Measurements from ENCODE around the gene KCTD16. TPM values are rescaled to one million over a fixed set of nuclear protein-coding genes. Genes with fewer than 3 reads are reported as not detected.

Gene KCTD16
- total RNA-seq, 1 experiment from 2014 or later: 0.08 TPM

DNA sequence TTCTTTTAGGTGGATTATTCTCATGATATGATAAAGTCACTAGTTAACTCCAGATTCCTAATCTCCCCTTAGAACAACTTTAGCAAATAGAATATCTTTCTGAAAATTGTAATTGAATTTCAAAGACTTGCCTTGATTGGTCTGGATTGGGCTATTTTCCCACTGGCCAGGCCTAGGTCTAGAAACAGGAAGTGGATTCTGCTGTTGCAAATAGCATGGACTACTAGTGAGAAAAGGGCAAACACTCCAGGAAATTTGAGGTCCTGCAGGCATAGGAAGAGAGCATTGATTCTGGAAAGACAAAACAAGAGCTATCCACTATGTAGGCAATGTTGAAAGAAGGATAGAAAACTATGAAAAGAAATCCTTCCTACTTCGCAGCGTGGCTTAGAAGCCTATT is 113.4 kb downstream of the KCTD16 start:
- DNase-seq (ENCODE audit: low read depth, low spot score): no peak
- Histone ChIP-seq H3K4me1 (ENCODE audit: control insufficient read depth, insufficient read depth, low read length) (no peaks in the 10 kb centered on the region), H3K36me3 (ENCODE audit: control insufficient read depth, insufficient read depth, low read length) (no peaks in the 10 kb centered on the region), H3K27me3 (ENCODE audit: control insufficient read depth, insufficient read depth, low read length) (no peaks in the 10 kb centered on the region), H3K9me3 (ENCODE audit: control insufficient read depth, insufficient read depth, low read depth, low read length) (no peaks in the 10 kb centered on the region), H3K4me3 (ENCODE audit: low read depth in 2 of 2, low read length in 2 of 2) (no peak overlapping the region), H3K27ac (ENCODE audit: low read length) (no peak overlapping the region)
- TF ChIP-seq, protein P1, sequence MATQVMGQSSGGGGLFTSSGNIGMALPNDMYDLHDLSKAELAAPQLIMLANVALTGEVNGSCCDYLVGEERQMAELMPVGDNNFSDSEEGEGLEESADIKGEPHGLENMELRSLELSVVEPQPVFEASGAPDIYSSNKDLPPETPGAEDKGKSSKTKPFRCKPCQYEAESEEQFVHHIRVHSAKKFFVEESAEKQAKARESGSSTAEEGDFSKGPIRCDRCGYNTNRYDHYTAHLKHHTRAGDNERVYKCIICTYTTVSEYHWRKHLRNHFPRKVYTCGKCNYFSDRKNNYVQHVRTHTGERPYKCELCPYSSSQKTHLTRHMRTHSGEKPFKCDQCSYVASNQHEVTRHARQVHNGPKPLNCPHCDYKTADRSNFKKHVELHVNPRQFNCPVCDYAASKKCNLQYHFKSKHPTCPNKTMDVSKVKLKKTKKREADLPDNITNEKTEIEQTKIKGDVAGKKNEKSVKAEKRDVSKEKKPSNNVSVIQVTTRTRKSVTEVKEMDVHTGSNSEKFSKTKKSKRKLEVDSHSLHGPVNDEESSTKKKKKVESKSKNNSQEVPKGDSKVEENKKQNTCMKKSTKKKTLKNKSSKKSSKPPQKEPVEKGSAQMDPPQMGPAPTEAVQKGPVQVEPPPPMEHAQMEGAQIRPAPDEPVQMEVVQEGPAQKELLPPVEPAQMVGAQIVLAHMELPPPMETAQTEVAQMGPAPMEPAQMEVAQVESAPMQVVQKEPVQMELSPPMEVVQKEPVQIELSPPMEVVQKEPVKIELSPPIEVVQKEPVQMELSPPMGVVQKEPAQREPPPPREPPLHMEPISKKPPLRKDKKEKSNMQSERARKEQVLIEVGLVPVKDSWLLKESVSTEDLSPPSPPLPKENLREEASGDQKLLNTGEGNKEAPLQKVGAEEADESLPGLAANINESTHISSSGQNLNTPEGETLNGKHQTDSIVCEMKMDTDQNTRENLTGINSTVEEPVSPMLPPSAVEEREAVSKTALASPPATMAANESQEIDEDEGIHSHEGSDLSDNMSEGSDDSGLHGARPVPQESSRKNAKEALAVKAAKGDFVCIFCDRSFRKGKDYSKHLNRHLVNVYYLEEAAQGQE (IDR thresholded peaks at IDR 0.05; ENCODE audit: insufficient read depth in 1 of 2, low read depth in 2 of 2, low read length in 1 of 2): no peak
- TF ChIP-seq SIN3A (IDR thresholded peaks at IDR 0.05; ENCODE audit: borderline replicate concordance, insufficient read depth, low read depth, low read length): no peak
- no TSS peak for BruUV-seq (replicated peaks)
- ChIA-PET CTCF (no interaction called here), POLR2A (no interaction called here)
- in situ Hi-C loops (cut with HindIII; ENCODE audit: low pct_unique_long_range_greater_than_20kb, low sequenced_read_pairs) (no loop called here), intact Hi-C loops (cut with micrococcal nuclease; ENCODE audit: unreplicated experiment) (no loop called here)
- no peak for ATAC-seq

DNA sequence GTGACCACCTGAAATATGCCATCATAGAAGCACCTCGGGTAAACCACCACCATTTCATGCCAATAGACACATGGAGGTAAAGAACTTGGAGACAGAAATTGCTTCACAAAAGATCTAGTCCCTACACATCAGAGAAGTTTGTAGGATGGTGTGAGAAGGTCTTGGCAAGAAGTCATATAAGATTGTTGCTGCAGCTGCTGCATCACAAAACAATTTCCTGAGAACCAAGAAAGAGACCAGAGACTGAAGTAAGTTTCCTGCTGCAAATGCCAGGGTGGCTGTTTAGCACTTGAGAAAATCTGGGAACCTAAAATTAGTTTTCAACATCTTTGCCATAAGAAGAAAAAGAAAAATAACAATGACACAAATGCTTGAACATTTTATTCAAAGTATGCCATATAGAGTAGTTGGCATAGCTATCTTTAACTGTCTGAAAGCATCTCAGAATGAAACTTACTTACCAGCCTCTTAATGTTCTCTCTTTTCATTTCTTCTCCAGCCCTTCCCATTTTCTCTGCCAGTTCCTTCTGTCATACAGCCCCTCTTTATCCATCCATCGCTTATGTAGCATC is 114.3 kb downstream of the KCTD16 start:
- in situ Hi-C loops (cut with HindIII; ENCODE audit: low pct_unique_long_range_greater_than_20kb, low sequenced_read_pairs) (no loop called here), intact Hi-C loops (cut with micrococcal nuclease; ENCODE audit: unreplicated experiment) (no loop called here)
- no peaks in the 10 kb centered on the region for H3K27me3 ChIP-seq (ENCODE audit: control insufficient read depth, insufficient read depth, low read length)
- ATAC-seq (no peak), DNase-seq (ENCODE audit: low read depth, low spot score) (no peak)
- TF ChIP-seq, protein P1 (IDR thresholded peaks at IDR 0.05; ENCODE audit: insufficient read depth in 1 of 2, low read depth in 2 of 2, low read length in 1 of 2): no peak
- TF ChIP-seq SIN3A (IDR thresholded peaks at IDR 0.05; ENCODE audit: borderline replicate concordance, insufficient read depth, low read depth, low read length) (no peak), POLR2AphosphoS5 (IDR thresholded peaks at IDR 0.05; ENCODE audit: low read depth, low read length) (no peak), TCF7L2 (IDR thresholded peaks at IDR 0.05; ENCODE audit: low read depth, low read length) (no peak)
- TF ChIP-seq, protein P2, sequence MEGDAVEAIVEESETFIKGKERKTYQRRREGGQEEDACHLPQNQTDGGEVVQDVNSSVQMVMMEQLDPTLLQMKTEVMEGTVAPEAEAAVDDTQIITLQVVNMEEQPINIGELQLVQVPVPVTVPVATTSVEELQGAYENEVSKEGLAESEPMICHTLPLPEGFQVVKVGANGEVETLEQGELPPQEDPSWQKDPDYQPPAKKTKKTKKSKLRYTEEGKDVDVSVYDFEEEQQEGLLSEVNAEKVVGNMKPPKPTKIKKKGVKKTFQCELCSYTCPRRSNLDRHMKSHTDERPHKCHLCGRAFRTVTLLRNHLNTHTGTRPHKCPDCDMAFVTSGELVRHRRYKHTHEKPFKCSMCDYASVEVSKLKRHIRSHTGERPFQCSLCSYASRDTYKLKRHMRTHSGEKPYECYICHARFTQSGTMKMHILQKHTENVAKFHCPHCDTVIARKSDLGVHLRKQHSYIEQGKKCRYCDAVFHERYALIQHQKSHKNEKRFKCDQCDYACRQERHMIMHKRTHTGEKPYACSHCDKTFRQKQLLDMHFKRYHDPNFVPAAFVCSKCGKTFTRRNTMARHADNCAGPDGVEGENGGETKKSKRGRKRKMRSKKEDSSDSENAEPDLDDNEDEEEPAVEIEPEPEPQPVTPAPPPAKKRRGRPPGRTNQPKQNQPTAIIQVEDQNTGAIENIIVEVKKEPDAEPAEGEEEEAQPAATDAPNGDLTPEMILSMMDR (IDR thresholded peaks at IDR 0.05): no peak
- H3K9me3 ChIP-seq (ENCODE audit: control insufficient read depth, insufficient read depth, low read depth, low read length): no peaks in the 10 kb centered on the region
- no peaks in the 10 kb centered on the region for H3K36me3 ChIP-seq (ENCODE audit: control insufficient read depth, insufficient read depth, low read length)
- H3K27ac ChIP-seq (ENCODE audit: low read length): no peak overlapping the region
- no peak overlapping the region for H3K4me3 ChIP-seq (ENCODE audit: low read depth in 2 of 2, low read length in 2 of 2)
- no TSS peak for BruUV-seq (replicated peaks)
- ChIA-PET POLR2A (no interaction called here), CTCF (no interaction called here)
- no peaks in the 10 kb centered on the region for H3K4me1 ChIP-seq (ENCODE audit: control insufficient read depth, insufficient read depth, low read length)

All from Panc1 (cell line).